ENCODE results near the gene B9D2. TPM values are rescaled to one million over a fixed set of nuclear protein-coding genes. Genes with fewer than 3 reads are reported as not detected.

The B9D2 gene
- total and polyA plus RNA-seq, 2 of the 4 experiments (the other 2 are of a cell fraction): 6.1 to 9.7 TPM

- TF ChIP-seq, protein P1, sequence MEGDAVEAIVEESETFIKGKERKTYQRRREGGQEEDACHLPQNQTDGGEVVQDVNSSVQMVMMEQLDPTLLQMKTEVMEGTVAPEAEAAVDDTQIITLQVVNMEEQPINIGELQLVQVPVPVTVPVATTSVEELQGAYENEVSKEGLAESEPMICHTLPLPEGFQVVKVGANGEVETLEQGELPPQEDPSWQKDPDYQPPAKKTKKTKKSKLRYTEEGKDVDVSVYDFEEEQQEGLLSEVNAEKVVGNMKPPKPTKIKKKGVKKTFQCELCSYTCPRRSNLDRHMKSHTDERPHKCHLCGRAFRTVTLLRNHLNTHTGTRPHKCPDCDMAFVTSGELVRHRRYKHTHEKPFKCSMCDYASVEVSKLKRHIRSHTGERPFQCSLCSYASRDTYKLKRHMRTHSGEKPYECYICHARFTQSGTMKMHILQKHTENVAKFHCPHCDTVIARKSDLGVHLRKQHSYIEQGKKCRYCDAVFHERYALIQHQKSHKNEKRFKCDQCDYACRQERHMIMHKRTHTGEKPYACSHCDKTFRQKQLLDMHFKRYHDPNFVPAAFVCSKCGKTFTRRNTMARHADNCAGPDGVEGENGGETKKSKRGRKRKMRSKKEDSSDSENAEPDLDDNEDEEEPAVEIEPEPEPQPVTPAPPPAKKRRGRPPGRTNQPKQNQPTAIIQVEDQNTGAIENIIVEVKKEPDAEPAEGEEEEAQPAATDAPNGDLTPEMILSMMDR (conservative IDR thresholded peaks at IDR 0.05; ENCODE audit: low read depth, low read length): no peak
- TF ChIP-seq NFE2L2 (IDR thresholded peaks at IDR 0.05; ENCODE audit: low read depth, low read length): no peak
Observed at GRCh38 chr19:41363753-41364523, at the start of gene B9D2 (continued).

GRCh38 chr19:41412953-41413352 lies 49.0 kb upstream of the B9D2 start:
- Histone ChIP-seq H2BK120ac (ENCODE audit: low read depth, low read length) (no peak overlapping the region), H2BK20ac (ENCODE audit: low read depth, low read length) (no peak overlapping the region), H3K4me2 (ENCODE audit: low read depth, low read length) (no peak overlapping the region), H3K27me3 (ENCODE audit: control insufficient read depth, insufficient read depth, low read length) (no peaks in the 10 kb centered on the region), H2AK9ac (replicated peaks; ENCODE audit: low read depth, low read length, poor library complexity) (no peak overlapping the region), H4K20me1 (ENCODE audit: insufficient read depth, low read length) (no peaks in the 10 kb centered on the region), H4K8ac (ENCODE audit: low read depth in 2 of 2, low read length in 2 of 2) (no peak overlapping the region), H3K23ac (ENCODE audit: low read depth, low read length) (no peak overlapping the region), H3K9me3 (ENCODE audit: control insufficient read depth, insufficient read depth, low read length) (no peaks in the 10 kb centered on the region), H3K79me1 (ENCODE audit: low read depth in 1 of 2, low read length in 2 of 2) (no peaks in the 10 kb centered on the region; a peak in 1 of 4 replicates), H4K5ac (ENCODE audit: low read depth, low read length) (no peak overlapping the region), H3K56ac (ENCODE audit: extremely low read depth, insufficient read depth, low read length) (no peak overlapping the region), H3K4me1 (ENCODE audit: control insufficient read depth, insufficient read depth, low read length) (peaks cover 4% of the 10 kb centered on the region), H2BK5ac (ENCODE audit: low read depth, low read length, poor library complexity, severe bottlenecking) (no peak overlapping the region), H3K4ac (ENCODE audit: low read depth, low read length) (no peak overlapping the region), H2AFZ (replicated peaks; ENCODE audit: low read length, poor library complexity) (no peak overlapping the region), H3K14ac (replicated peaks; ENCODE audit: low read depth, low read length) (no peak overlapping the region), H3K18ac (ENCODE audit: low read depth, low read length) (no peak overlapping the region), H4K91ac (ENCODE audit: insufficient read depth, low read depth, low read length) (no peak overlapping the region), H3K4me3 (ENCODE audit: insufficient read depth, low read depth, low read length) (no peak overlapping the region), H2AK5ac (ENCODE audit: low read depth, low read length) (no peak overlapping the region), H2BK15ac (ENCODE audit: low read depth, low read length) (no peak overlapping the region), H3K9ac (ENCODE audit: low read depth, low read length) (no peak overlapping the region), H3K36me3 (ENCODE audit: control insufficient read depth, insufficient read depth, low read length) (peaks cover 40% of the 10 kb centered on the region), H3K27ac (ENCODE audit: insufficient read depth, low read length) (no peak overlapping the region), H3K9me1 (ENCODE audit: insufficient read depth, low read length) (no peaks in the 10 kb centered on the region; the same call in 1 of the 2 replicates)
- BruUV-seq (replicated peaks): no TSS peak
- ATAC-seq (ENCODE audit: low read depth) (no peak), DNase-seq (no peak)
- TF ChIP-seq BHLHE40 (IDR thresholded peaks at IDR 0.05; ENCODE audit: low read depth, low read length) (no peak), MAZ (IDR thresholded peaks at IDR 0.05; ENCODE audit: borderline replicate concordance, low read depth, low read length) (no peak), NFE2L2 (IDR thresholded peaks at IDR 0.05; ENCODE audit: low read depth, low read length) (no peak), CEBPB (IDR thresholded peaks at IDR 0.05; ENCODE audit: low read depth, low read length) (no peak), RFX5 (IDR thresholded peaks at IDR 0.05; ENCODE audit: low read depth, low read length) (no peak)
- TF ChIP-seq, protein P2, sequence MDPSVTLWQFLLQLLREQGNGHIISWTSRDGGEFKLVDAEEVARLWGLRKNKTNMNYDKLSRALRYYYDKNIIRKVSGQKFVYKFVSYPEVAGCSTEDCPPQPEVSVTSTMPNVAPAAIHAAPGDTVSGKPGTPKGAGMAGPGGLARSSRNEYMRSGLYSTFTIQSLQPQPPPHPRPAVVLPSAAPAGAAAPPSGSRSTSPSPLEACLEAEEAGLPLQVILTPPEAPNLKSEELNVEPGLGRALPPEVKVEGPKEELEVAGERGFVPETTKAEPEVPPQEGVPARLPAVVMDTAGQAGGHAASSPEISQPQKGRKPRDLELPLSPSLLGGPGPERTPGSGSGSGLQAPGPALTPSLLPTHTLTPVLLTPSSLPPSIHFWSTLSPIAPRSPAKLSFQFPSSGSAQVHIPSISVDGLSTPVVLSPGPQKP (IDR thresholded peaks at IDR 0.05; ENCODE audit: borderline replicate concordance, low read depth, low read length): no peak
- TF ChIP-seq, protein P1 (conservative IDR thresholded peaks at IDR 0.05; ENCODE audit: low read depth, low read length): no peak
- TF ChIP-seq, protein P3, sequence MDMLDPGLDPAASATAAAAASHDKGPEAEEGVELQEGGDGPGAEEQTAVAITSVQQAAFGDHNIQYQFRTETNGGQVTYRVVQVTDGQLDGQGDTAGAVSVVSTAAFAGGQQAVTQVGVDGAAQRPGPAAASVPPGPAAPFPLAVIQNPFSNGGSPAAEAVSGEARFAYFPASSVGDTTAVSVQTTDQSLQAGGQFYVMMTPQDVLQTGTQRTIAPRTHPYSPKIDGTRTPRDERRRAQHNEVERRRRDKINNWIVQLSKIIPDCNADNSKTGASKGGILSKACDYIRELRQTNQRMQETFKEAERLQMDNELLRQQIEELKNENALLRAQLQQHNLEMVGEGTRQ (IDR thresholded peaks at IDR 0.05; ENCODE audit: low read depth, low read length): no peak
- intact Hi-C loops (cut with micrococcal nuclease): no loop called here
- WGBS, 2 experiments (ENCODE audit: extremely low coverage in 2 of 2, insufficient read length in 1 of 2): no CpG with 5 or more reads among the region's 5 CpGs
- in situ Hi-C loops (cut with MboI; ENCODE audit: low sequenced_read_pairs): no loop called here
- dilution Hi-C loops (cut with HindIII; ENCODE audit: low sequenced_read_pairs, unreplicated experiment): no loop called here
- ChIA-PET POLR2A (ENCODE audit: unreplicated experiment) (no interaction called here), CTCF (no interaction called here)

Data from IMR-90 (cell line).